Esophagus muscularis mucosa (tissue), 4 donors: ENCODE results near the gene MCF2L.

ENCODE experiments used
- EP300 ChIP-seq: sonication (generic); formaldehyde crosslinking; IDR thresholded peaks from one replicate; pipeline ENCODE4 v1.6.1; 2017; ENCODE audit warnings: antibody characterized with exemption
- POLR2A ChIP-seq: fragments of 450-650 bp; IDR thresholded peaks from one replicate; pipeline ENCODE4 v1.6.1; 2017; ENCODE audit warnings: antibody characterized with exemption, moderate library complexity, mild to moderate bottlenecking, low read depth
- POLR2AphosphoS5 ChIP-seq, 2 donors: sonication (generic); formaldehyde crosslinking; IDR thresholded peaks; one replicate each; pipeline ENCODE4 v1.6.1; 2017; ENCODE audit warnings: antibody characterized with exemption in 2 of 2
- TF ChIP-seq, protein P1 (sequence below), 3 experiments: fragments of 200-600 bp in 2 of 3; fragments of 450-650 bp in 1 of 3; sonication (generic) in 2 of 3; IDR thresholded peaks; one replicate each; pipeline ENCODE4 v1.5.1; 2017 to 2019; ENCODE audit warnings: antibody characterized with exemption in 3 of 3, mild to moderate bottlenecking in 2 of 3, moderate library complexity in 1 of 3

DNA sequence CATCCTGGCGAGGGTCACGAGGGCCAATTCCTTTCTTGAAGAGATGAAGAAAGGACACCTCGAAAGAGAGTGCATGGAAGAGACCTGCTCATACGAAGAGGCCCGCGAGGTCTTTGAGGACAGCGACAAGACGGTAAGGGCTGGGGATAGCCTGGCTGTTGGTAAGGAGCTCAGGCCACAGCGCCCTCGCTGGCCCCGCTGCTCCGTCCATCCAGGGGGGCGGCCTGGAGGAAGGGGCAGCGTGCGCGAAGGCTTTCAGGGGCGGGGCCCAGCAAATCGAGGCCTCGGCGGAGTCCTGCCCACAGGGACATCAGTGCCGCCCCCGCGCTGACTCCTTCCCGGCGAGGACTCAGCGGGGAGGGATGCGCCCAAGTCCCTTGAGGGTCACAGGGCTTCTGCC is 160.5 kb downstream of the MCF2L start:
- TF ChIP-seq, protein P1, sequence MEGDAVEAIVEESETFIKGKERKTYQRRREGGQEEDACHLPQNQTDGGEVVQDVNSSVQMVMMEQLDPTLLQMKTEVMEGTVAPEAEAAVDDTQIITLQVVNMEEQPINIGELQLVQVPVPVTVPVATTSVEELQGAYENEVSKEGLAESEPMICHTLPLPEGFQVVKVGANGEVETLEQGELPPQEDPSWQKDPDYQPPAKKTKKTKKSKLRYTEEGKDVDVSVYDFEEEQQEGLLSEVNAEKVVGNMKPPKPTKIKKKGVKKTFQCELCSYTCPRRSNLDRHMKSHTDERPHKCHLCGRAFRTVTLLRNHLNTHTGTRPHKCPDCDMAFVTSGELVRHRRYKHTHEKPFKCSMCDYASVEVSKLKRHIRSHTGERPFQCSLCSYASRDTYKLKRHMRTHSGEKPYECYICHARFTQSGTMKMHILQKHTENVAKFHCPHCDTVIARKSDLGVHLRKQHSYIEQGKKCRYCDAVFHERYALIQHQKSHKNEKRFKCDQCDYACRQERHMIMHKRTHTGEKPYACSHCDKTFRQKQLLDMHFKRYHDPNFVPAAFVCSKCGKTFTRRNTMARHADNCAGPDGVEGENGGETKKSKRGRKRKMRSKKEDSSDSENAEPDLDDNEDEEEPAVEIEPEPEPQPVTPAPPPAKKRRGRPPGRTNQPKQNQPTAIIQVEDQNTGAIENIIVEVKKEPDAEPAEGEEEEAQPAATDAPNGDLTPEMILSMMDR (IDR thresholded peaks at IDR 0.05): no peak
- TF ChIP-seq POLR2AphosphoS5 (IDR thresholded peaks at IDR 0.05) (no peak), POLR2A (no peak), EP300 (no peak)
